GM23338 (cell line): ENCODE data around the gene TBC1D3C.
"Not testable (repeated sequence)": the region's sequence is repeated elsewhere in the genome, so short reads cannot be mapped to it uniquely, and the experiment has no call there.

Source experiments
- CREB1 ChIP-seq: fragments of 250-450 bp; sonication (Bioruptor Pico); IDR thresholded peaks from 2 replicates; pipeline ENCODE4 v1.5.0; 2020; ENCODE audit warnings: low read depth, mild to moderate bottlenecking, moderate library complexity
- CTCF ChIP-seq, 2 experiments: fragments of 200-600 bp in 1 of 2; sonication (generic) in 1 of 2; conservative IDR thresholded peaks; 2 replicates each; pipeline versions ENCODE4 v1.5.1 to v1.6.1; 2016 to 2017; ENCODE audit warnings: antibody characterized with exemption in 2 of 2, low read depth in 2 of 2, mild to moderate bottlenecking in 2 of 2, moderate library complexity in 1 of 2
- EZH2 ChIP-seq: fragments of 200-600 bp; sonication (generic); IDR thresholded peaks from one replicate; pipeline ENCODE4 v1.8.0; 2017; ENCODE audit warnings: antibody characterized with exemption, mild to moderate bottlenecking, low read depth; ENCODE audit not compliant: unreplicated experiment
- EZH2phosphoT487 ChIP-seq: fragments of 200-600 bp; sonication (generic); IDR thresholded peaks from one replicate; pipeline ENCODE4 v1.8.1; 2018; ENCODE audit warnings: antibody characterized with exemption; ENCODE audit not compliant: unreplicated experiment
- JUNB ChIP-seq: IDR thresholded peaks from one replicate; pipeline ENCODE4 v1.6.1; 2016; ENCODE audit warnings: antibody characterized with exemption; ENCODE audit not compliant: unreplicated experiment
- NANOG ChIP-seq: IDR thresholded peaks from 2 replicates; pipeline ENCODE4 v1.6.1; 2016; ENCODE audit warnings: antibody characterized with exemption, borderline replicate concordance
- POLR2AphosphoS5 ChIP-seq: IDR thresholded peaks from 2 replicates; pipeline ENCODE4 v1.6.1; 2016; ENCODE audit warnings: antibody characterized with exemption, low read depth
- REST ChIP-seq: IDR thresholded peaks from one replicate; pipeline ENCODE4 v1.6.1; 2018; ENCODE audit warnings: antibody characterized with exemption; ENCODE audit not compliant: unreplicated experiment
- STAT1 ChIP-seq: IDR thresholded peaks from one replicate; pipeline ENCODE4 v1.6.1; 2016; ENCODE audit warnings: antibody characterized with exemption; ENCODE audit not compliant: unreplicated experiment
- ZNF114 ChIP-seq: fragments of 250-450 bp; sonication (Bioruptor Pico); IDR thresholded peaks from 2 replicates; pipeline ENCODE4 v1.5.0; 2020; ENCODE audit warnings: mild to moderate bottlenecking, moderate library complexity
- TF ChIP-seq, protein P1 (sequence below): IDR thresholded peaks from 2 replicates; pipeline ENCODE4 v1.6.1; 2016; ENCODE audit warnings: antibody characterized with exemption
- TF ChIP-seq, protein P2 (sequence below): fragments of 250-450 bp; sonication (Bioruptor Pico); IDR thresholded peaks from 2 replicates; pipeline ENCODE4 v1.5.0; 2020; ENCODE audit warnings: mild to moderate bottlenecking, moderate library complexity

DNA sequence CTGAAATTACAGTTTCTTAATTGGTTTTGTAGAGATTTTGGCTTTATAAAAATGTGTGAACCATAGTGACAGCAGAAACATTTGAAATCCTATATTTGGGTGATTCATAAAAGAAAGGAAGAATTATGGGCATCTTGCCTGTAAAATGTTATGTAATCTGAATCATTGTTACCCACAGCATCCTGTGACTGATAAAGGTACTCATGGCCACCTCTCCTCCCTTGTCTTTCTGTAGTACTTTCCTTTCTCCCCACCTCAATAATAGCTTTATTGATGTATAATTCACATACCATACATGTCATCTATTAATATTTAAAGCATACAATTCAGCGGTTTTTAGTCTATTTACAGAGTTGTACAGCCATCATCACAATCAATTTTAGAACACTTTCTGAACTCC, 30.8 kb upstream of the TBC1D3C start:
- TF ChIP-seq POLR2AphosphoS5; CTCF (conservative IDR thresholded peaks at IDR 0.05; ENCODE audit: low read depth in 2 of 2); EZH2; EZH2phosphoT487; REST; CREB1 (CRISPR knock-in tag); STAT1; JUNB; NANOG; ZNF114: not testable (repeated sequence)
- TF ChIP-seq, protein P1, sequence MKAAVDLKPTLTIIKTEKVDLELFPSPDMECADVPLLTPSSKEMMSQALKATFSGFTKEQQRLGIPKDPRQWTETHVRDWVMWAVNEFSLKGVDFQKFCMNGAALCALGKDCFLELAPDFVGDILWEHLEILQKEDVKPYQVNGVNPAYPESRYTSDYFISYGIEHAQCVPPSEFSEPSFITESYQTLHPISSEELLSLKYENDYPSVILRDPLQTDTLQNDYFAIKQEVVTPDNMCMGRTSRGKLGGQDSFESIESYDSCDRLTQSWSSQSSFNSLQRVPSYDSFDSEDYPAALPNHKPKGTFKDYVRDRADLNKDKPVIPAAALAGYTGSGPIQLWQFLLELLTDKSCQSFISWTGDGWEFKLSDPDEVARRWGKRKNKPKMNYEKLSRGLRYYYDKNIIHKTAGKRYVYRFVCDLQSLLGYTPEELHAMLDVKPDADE: not testable (repeated sequence)
- TF ChIP-seq, protein P2, sequence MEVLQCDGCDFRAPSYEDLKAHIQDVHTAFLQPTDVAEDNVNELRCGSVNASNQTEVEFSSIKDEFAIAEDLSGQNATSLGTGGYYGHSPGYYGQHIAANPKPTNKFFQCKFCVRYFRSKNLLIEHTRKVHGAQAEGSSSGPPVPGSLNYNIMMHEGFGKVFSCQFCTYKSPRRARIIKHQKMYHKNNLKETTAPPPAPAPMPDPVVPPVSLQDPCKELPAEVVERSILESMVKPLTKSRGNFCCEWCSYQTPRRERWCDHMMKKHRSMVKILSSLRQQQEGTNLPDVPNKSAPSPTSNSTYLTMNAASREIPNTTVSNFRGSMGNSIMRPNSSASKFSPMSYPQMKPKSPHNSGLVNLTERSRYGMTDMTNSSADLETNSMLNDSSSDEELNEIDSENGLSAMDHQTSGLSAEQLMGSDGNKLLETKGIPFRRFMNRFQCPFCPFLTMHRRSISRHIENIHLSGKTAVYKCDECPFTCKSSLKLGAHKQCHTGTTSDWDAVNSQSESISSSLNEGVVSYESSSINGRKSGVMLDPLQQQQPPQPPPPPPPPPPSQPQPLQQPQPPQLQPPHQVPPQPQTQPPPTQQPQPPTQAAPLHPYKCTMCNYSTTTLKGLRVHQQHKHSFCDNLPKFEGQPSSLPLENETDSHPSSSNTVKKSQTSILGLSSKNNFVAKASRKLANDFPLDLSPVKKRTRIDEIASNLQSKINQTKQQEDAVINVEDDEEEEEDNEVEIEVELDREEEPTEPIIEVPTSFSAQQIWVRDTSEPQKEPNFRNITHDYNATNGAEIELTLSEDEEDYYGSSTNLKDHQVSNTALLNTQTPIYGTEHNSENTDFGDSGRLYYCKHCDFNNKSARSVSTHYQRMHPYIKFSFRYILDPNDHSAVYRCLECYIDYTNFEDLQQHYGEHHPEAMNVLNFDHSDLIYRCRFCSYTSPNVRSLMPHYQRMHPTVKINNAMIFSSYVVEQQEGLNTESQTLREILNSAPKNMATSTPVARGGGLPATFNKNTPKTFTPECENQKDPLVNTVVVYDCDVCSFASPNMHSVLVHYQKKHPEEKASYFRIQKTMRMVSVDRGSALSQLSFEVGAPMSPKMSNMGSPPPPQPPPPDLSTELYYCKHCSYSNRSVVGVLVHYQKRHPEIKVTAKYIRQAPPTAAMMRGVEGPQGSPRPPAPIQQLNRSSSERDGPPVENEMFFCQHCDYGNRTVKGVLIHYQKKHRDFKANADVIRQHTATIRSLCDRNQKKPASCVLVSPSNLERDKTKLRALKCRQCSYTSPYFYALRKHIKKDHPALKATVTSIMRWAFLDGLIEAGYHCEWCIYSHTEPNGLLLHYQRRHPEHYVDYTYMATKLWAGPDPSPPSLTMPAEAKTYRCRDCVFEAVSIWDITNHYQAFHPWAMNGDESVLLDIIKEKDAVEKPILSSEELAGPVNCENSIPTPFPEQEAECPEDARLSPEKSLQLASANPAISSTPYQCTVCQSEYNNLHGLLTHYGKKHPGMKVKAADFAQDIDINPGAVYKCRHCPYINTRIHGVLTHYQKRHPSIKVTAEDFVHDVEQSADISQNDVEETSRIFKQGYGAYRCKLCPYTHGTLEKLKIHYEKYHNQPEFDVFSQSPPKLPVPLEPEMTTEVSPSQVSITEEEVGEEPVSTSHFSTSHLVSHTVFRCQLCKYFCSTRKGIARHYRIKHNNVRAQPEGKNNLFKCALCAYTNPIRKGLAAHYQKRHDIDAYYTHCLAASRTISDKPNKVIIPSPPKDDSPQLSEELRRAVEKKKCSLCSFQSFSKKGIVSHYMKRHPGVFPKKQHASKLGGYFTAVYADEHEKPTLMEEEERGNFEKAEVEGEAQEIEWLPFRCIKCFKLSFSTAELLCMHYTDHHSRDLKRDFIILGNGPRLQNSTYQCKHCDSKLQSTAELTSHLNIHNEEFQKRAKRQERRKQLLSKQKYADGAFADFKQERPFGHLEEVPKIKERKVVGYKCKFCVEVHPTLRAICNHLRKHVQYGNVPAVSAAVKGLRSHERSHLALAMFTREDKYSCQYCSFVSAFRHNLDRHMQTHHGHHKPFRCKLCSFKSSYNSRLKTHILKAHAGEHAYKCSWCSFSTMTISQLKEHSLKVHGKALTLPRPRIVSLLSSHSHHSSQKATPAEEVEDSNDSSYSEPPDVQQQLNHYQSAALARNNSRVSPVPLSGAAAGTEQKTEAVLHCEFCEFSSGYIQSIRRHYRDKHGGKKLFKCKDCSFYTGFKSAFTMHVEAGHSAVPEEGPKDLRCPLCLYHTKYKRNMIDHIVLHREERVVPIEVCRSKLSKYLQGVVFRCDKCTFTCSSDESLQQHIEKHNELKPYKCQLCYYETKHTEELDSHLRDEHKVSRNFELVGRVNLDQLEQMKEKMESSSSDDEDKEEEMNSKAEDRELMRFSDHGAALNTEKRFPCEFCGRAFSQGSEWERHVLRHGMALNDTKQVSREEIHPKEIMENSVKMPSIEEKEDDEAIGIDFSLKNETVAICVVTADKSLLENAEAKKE (CRISPR knock-in tag): not testable (repeated sequence)
